GM10266 (cell line): ENCODE data around the gene DNMBP.
"Not testable (repeated sequence)": the region's sequence is repeated elsewhere in the genome, so short reads cannot be mapped to it uniquely, and the experiment has no call there.

Source experiments
- DNase-seq: peaks from one replicate; pipeline ENCODE4 v3.0.0; 2012; ENCODE audit errors: extremely low spot score
- TF ChIP-seq, protein P1 (sequence below): IDR thresholded peaks from 2 replicates; pipeline ENCODE4 v1.5.1; 2012; ENCODE audit warnings: mild to moderate bottlenecking, low read depth; ENCODE audit not compliant: control insufficient read depth, insufficient read depth; ENCODE audit errors: missing control alignments

The DNMBP gene

DNA sequence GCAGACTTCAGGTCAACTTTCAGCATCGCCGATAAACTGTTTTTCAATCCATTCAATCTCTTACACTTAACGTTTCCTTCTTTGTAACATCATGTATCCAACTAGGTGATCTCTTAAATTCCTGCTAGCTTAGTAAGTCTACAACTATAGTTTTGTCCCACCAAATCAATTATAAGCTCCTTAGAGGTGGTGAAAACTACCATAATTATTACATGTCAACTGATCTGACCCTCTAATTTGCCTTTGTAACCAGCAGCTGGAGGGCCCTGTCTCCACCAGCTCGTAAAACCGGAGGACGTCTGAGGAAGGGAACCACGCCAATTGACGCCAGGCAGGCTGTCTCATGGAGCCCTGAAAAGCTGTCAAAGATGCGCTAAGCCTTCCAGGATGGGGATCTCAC lies 113.9 kb downstream of the DNMBP start:
- TF ChIP-seq, protein P1, sequence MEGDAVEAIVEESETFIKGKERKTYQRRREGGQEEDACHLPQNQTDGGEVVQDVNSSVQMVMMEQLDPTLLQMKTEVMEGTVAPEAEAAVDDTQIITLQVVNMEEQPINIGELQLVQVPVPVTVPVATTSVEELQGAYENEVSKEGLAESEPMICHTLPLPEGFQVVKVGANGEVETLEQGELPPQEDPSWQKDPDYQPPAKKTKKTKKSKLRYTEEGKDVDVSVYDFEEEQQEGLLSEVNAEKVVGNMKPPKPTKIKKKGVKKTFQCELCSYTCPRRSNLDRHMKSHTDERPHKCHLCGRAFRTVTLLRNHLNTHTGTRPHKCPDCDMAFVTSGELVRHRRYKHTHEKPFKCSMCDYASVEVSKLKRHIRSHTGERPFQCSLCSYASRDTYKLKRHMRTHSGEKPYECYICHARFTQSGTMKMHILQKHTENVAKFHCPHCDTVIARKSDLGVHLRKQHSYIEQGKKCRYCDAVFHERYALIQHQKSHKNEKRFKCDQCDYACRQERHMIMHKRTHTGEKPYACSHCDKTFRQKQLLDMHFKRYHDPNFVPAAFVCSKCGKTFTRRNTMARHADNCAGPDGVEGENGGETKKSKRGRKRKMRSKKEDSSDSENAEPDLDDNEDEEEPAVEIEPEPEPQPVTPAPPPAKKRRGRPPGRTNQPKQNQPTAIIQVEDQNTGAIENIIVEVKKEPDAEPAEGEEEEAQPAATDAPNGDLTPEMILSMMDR = no peak

DNA sequence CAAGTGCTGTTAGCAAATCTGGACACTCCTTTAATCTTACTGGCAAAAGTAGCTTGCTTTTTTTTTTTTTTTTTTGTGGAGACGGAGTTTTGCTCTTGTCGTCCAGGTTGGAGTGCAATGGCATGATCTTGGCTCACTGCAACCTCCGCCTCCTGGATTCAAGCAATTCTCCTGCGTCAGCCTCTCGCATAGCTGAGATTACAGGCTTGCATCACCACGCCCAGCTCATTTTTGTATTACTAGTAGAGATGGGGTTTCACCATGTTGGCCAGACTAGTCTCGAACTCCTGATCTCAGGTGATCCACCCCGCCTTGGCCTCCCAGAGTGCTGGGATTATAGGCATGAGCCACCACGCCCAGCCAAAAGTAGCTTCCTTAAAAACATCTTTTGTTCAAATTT lies 114.7 kb downstream of the DNMBP start:
- not testable (repeated sequence) for DNase-seq

More for the DNA sequence above, 113.9 kb downstream of the DNMBP start:
- DNase-seq = no peak

DNA sequence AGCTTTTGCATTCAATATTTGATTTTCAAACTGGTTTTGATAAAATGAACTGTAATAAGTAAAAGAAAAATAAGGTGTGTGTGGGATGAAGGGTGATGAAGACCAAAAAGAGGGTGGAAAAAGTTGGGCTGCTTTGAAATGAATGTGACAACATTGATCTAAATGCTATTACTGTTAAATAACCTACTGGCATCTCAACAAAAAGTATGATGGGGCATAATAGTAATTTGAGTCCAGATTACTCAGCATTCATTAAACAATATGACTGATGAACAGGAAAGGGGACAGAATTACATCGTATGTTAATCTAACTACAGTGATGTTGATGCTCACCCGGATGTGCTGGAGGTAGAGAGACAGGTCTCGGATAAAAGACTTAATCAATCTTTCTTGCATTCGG lies 115.1 kb downstream of the DNMBP start:
- no peak for DNase-seq
- TF ChIP-seq, protein P1 = no peak

DNA sequence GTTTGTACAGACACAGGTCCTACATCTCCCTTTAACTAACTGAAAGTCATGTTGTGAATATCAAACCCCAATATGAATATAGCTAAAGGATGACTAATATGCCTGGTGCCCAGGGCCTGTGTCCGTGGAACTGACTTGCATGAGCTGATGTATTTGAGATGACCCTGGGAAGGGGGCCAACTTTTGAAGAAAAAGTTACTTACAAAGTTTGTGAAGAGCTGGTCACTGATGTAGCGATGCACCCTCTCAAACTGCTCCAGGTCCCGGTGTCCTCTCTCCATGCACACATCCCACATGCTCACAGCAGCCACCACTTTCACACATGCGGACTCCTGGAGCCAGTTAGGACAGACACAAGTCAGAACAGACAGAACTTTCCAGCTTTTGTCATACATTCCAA lies 121.1 kb downstream of the DNMBP start:
- TF ChIP-seq, protein P1 = no peak
- DNase-seq = no peak

DNA sequence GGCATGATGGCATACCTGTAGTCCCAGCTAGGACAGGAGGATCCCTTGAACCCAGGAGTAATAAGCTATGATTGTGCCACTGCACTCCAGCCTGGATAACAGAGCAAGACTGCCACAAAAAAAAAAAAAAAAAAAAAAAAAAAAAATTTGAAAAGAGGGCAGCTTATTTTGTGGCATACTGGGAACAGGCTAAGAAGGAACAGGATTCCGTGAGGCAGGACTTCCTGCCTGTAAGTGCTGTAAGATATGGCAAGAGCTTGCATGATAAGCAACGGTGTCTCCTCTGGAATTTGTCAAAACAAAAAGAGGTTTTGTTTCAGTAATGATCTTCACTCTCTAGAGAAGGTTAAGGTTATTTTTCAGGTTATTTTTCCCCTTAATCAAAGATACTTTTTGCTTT lies 126.2 kb downstream of the DNMBP start:
- TF ChIP-seq, protein P1 = no peak
- no peak for DNase-seq

DNA sequence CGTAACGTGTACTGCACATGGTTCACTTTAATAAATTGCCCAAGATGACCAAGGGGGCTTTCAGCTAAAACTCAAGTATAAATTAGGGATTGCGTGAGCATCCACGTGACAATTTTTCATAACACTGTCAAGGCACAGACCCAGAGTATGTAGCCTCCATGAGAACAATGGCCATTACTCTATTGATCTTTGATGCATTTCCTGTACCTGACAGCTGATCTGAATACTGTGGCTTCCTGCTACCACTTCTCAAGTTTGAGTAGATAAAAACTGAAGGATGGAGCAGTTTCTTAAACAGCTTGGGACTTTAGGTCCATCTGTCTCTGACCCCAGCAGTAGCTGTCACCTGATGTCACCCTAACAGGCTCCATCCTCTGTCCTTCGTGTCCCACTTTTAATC lies 128.4 kb downstream of the DNMBP start:
- TF ChIP-seq, protein P1 = no peak
- DNase-seq = no peak

DNA sequence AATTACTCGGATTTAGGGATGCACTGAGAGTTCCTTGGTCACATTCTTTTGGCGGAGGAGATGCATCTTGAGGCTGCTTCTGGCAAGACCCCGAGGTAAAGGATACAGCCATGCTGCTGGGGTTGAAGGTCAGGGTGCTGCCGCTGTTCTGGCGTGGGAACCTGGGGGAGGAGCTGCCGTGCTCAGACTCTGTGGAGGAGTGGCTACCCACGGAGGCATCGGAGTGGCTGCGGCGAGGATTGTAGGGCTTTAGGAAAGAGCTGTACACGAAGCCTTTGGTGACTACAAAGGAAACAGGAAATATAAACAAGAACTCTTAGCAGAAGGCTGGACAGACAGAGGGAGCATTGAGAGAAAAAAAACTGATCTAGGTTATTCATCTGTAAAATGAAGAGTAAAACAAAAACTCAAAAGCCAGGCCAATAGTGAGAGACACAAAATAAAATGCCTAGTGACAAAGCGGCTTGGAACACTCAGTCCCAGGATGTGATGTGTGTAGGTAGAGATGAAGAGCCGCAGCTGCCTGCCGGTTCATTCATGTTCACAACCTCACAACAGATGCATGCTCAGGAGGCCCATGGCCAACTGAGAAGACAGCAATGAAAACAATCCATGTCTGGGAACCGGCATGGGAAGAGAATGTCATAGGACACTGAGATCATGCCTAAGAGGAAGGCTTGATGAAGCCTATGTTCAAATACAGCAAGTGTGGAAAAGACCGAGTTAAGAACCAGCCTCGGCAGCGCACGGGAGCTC lies 129.5 kb downstream of the DNMBP start:
- TF ChIP-seq, protein P1 = no peak
- no peak for DNase-seq

DNA sequence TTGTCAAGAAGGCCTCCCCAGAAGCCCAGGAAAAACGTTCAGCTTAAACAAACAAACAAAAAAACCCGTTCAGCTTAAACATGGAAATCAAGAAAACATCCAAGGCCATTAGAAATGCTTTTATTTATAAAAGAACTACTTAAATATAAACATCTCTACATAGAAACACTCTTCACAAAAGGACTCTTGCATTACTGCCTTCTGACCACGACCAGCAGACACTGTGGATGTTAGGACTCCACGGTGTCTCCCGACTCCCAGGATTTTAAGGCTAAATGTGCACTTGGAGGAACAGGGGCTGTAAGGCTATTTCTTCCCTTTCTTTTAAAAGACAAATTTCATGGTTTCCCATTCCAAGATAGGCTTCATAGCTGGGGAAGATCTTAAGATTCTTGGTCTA lies 134.3 kb downstream of the DNMBP start:
- TF ChIP-seq, protein P1 = no peak
- no peak for DNase-seq
